K562 (cell line): Measurements from ENCODE around the gene FARP2. TPM values are rescaled to one million over a fixed set of nuclear protein-coding genes. Genes with fewer than 3 reads are reported as not detected.

ENCODE experiments used
- ATAC-seq: fragments of 200-7000 bp; cut with Tn5 transposase; 3 replicates; pipeline ENCODE4 v1.9.1; 2020; ENCODE audit warnings: moderate library complexity
- BruUV-seq: library from RNA; stranded (reverse); fragments of 400-500 nt; replicated peaks from 2 replicates; lab custom pipeline; 2021; lab: Mats Ljungman, UMichigan
- CTCF ChIA-PET: fragments of 300-600 bp; formaldehyde crosslinking; extraction: SDS; loops from one replicate; lab custom pipeline; 2021; ENCODE audit warnings: low intra/inter-chr PET ratio; lab: Yijun Ruan, JAX
- POLR2A ChIA-PET: fragments of 300-600, 350-650 bp; sonication (Branson Sonifier 250); formaldehyde crosslinking; extraction: SDS; loops from one replicate; lab custom pipeline; 2021; ENCODE audit warnings: antibody characterized with exemption, inconsistent platforms; lab: Yijun Ruan, JAX
- DNase-seq, 4 experiments: peaks; one replicate each; pipeline versions ENCODE4 v3.0.0 to v3.0.0-alpha.2; 2011 to 2018; ENCODE audit warnings: low spot score in 3 of 4, mixed read lengths in 3 of 4; ENCODE audit errors: extremely low read depth in 1 of 4
- FAIRE-seq: peaks from 2 replicates; lab custom pipeline; 2011; peaks lifted over from hg19 to GRCh38; lab: Jason Lieb, UNC
- H2AFZ ChIP-seq: 2 replicates; pipeline ENCODE4 v1.6.0; 2011; ENCODE audit warnings: low read depth, low read length, control low read depth, inconsistent platforms
- H3K27ac ChIP-seq: fragments of 200-600 bp; 3 replicates; pipeline ENCODE4 v1.8.0; 2011; ENCODE audit warnings: low read depth, mild to moderate bottlenecking, control low read depth, inconsistent platforms, low read length, moderate library complexity, mixed read lengths; ENCODE audit errors: extremely low read depth
- H3K27me3 ChIP-seq, 2 experiments: fragments of 300-600 bp in 1 of 2; 2 replicates in 1 of 2; 3 replicates in 1 of 2; pipeline versions ENCODE4 v1.6.0 to v1.8.0; 2011; ENCODE audit warnings: inconsistent platforms in 2 of 2, low read length in 2 of 2, mild to moderate bottlenecking in 1 of 2, mixed read lengths in 1 of 2, moderate library complexity in 1 of 2; ENCODE audit not compliant: control insufficient read depth in 2 of 2, insufficient read depth in 2 of 2
- H3K36me3 ChIP-seq: fragments of 300-600 bp; 3 replicates; pipeline ENCODE4 v1.8.0; 2011; ENCODE audit warnings: mild to moderate bottlenecking, low read length, inconsistent platforms; ENCODE audit not compliant: control insufficient read depth, insufficient read depth
- H3K4me1 ChIP-seq, 2 experiments: fragments of 200-600 bp in 1 of 2; replicated peaks in 1 of 2; 2 replicates in 1 of 2; 3 replicates in 1 of 2; pipeline versions ENCODE4 v1.5.1 to v1.8.0; 2011; ENCODE audit warnings: inconsistent platforms in 2 of 2, low read length in 2 of 2, mild to moderate bottlenecking in 1 of 2, mixed read lengths in 1 of 2, moderate library complexity in 1 of 2; ENCODE audit not compliant: control insufficient read depth in 2 of 2, insufficient read depth in 2 of 2
- H3K4me2 ChIP-seq: 2 replicates; pipeline ENCODE4 v1.6.1; 2011; ENCODE audit warnings: low read length, control low read depth, inconsistent platforms, mixed read lengths; ENCODE audit not compliant: insufficient read depth
- H3K4me3 ChIP-seq: fragments of 200-600 bp; sonication (generic), shearing (Covaris generic); 2 replicates; pipeline ENCODE4 v1.5.1; 2016; ENCODE audit warnings: control low read depth, inconsistent platforms
- H3K79me2 ChIP-seq: fragments of 200-600 bp; 3 replicates; pipeline ENCODE4 v1.8.0; 2011; ENCODE audit warnings: low read length, inconsistent platforms; ENCODE audit not compliant: control insufficient read depth, insufficient read depth
- H3K9ac ChIP-seq, 2 experiments: 2 replicates each; pipeline versions ENCODE4 v1.6.0 to v1.6.1; 2011; ENCODE audit warnings: low read depth in 2 of 2, low read length in 2 of 2, control low read depth in 1 of 2, inconsistent platforms in 1 of 2, mild to moderate bottlenecking in 1 of 2, mixed read lengths in 1 of 2; ENCODE audit not compliant: insufficient read depth in 1 of 2
- H3K9me1 ChIP-seq: one replicate; pipeline ENCODE4 v1.6.0; 2011; ENCODE audit warnings: inconsistent platforms, mild to moderate bottlenecking, low read length, moderate library complexity; ENCODE audit not compliant: control insufficient read depth, insufficient read depth
- H3K9me3 ChIP-seq: replicated peaks from 2 replicates; pipeline ENCODE4 v1.5.1; 2011; ENCODE audit warnings: low read depth, low read length, inconsistent platforms; ENCODE audit not compliant: control insufficient read depth, insufficient read depth
- H4K20me1 ChIP-seq: replicated peaks from 2 replicates; pipeline ENCODE4 v1.6.1; 2011; ENCODE audit warnings: low read length, inconsistent platforms, mixed read lengths; ENCODE audit not compliant: control insufficient read depth, insufficient read depth
- AFF4 ChIP-seq: sonication (generic); formaldehyde crosslinking; IDR thresholded peaks from 2 replicates; pipeline ENCODE4 v1.8.0; 2023; ENCODE audit warnings: mild to moderate bottlenecking, missing genetic modification reagents
- BDP1 ChIP-seq: IDR thresholded peaks from 3 replicates; pipeline ENCODE4 v1.6.1; 2011; ENCODE audit not compliant: insufficient read length, insufficient read depth
- MAFG ChIP-seq: fragments of 450-650 bp; conservative IDR thresholded peaks from 2 replicates; pipeline ENCODE4 v1.6.1; 2016; ENCODE audit warnings: missing genetic modification characterization, missing compliant biosample characterization
- SAFB ChIP-seq: fragments of 200-400 bp; formaldehyde crosslinking; IDR thresholded peaks from 2 replicates; pipeline ENCODE4 v1.6.1; 2017; ENCODE audit warnings: low read depth, low read length, borderline replicate concordance
- ZNF311 ChIP-seq: fragments of 250-450 bp; sonication (Bioruptor Pico); IDR thresholded peaks from 2 replicates; pipeline ENCODE4 v1.4.0; 2020; ENCODE audit warnings: mild to moderate bottlenecking, moderate library complexity
- WGBS: fragments of 100-300 bp; shearing (Covaris generic); methylation state at CpG from one replicate; pipeline ENCODE4 v1.1.6; 2016; ENCODE audit warnings: low coverage, mixed read lengths; ENCODE audit not compliant: insufficient coverage; ENCODE audit errors: missing lambda C conversion rate; 5-methylcytosine and 5-hydroxymethylcytosine counted together
- in situ Hi-C: fragments of 300-500 bp; cut with MboI; formaldehyde crosslinking; loops from 4 replicates; pipeline ENCODE4 v1.15.0; 2018; ENCODE audit warnings: inconsistent platforms, mixed read lengths
- intact Hi-C: fragments of 100-400 bp; cut with micrococcal nuclease; formaldehyde crosslinking; loops from 2 replicates; pipeline ENCODE4 v1.14.2; 2022
- polyA plus RNA-seq, 8 experiments: library from polyadenylated mRNA; depleted of rRNA in 4 of 8; stranded (reverse) in 5 of 8; unstranded in 3 of 8; fragments of >200 nt; fragmentation: Nextera tagmentation in 2 of 8; fragmentation: Illumina TruSeq in 1 of 8; extraction: Ambion mirVana in 2 of 8; extraction: Trizol in 1 of 8; gene quantifications; 2 replicates each; pipeline versions ENCODE4 v1.2.1 to v1.2.3, GENCODE V29; 2011 to 2014; ENCODE audit warnings: inconsistent platforms in 1 of 8, missing spikeins in 1 of 8
- total RNA-seq, 7 experiments: library from RNA; depleted of rRNA in 6 of 7; stranded (reverse); fragments of >200 nt in 6 of 7; fragmentation: Illumina TruSeq in 2 of 7; extraction: Trizol in 2 of 7; gene quantifications; 2 replicates each; pipeline versions ENCODE4 v1.2.1 to v1.2.3, GENCODE V29; 2011 to 2021; ENCODE audit warnings: low replicate concordance in 1 of 7
- TF ChIP-seq, protein P1 (sequence below): IDR thresholded peaks from 2 replicates; pipeline ENCODE4 v1.6.1; 2012; ENCODE audit warnings: low read depth, low read length, improper control_type of control experiment, borderline replicate concordance

FARP2 gene
- total and polyA plus RNA-seq, 9 of the 15 experiments (the other 6 are each of a cell fraction or from before 2014, with no cell fraction given): 4.1 to 38.1 (median 21.1) TPM

DNA sequence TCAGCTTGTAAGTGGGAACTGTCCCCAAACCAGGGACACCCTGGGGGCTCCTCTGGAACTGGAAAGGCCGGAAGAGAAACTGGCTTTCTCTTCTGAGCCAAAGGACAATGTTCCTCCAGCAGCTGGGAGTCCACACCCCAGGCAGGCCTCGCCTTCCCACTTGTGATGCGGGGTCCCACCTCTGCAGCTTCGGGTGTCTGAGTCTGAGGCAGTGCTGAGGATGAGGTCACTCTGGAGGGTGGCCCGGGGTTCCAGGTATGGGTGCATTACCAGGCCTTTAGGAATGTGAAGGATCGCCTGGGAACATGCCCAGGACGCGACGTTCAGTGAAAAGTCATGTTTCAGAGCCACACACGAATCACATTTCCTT is 184.3 kb downstream of the FARP2 start:
- in situ Hi-C loops: no loop called here
- intact Hi-C loops: loop anchor here (2.0 kb wide), 1 partner anchor 32 kb away; the partner anchor contains the start of gene STK25
- ATAC-seq: no peak
- H3K4me1 ChIP-seq: peaks cover 19 to 43% of the 10 kb centered on the region in 2 experiments
- H3K9ac ChIP-seq: peak overlapping the region; percentile 53 to 91
- no peaks in the 10 kb centered on the region for H3K79me2 ChIP-seq
- no peaks in the 10 kb centered on the region; a peak in 1 of 5 replicates for H3K27me3 ChIP-seq
- peak overlapping the region; percentile 52 for H3K4me3 ChIP-seq
- 12% methylated on average over 8 of the region's 10 CpGs for WGBS
- peak overlapping the region; percentile 93 for H2AFZ ChIP-seq
- no TSS peak for BruUV-seq
- H3K4me2 ChIP-seq: peak overlapping the region; percentile 76
- CTCF ChIA-PET: no interaction called here
- no peaks in the 10 kb centered on the region for H3K9me1 ChIP-seq
- peak overlapping the region; percentile 16; the same call in 1 of the 3 replicates for H3K27ac ChIP-seq
- POLR2A ChIA-PET: interaction anchor here (0.9 kb wide), 1 partner anchor 10 kb away, joined by 3 read pairs; no protein-coding TSS in a partner anchor
- FAIRE-seq: peak; percentile 55
- no peaks in the 10 kb centered on the region for H3K9me3 ChIP-seq
- H4K20me1 ChIP-seq: no peaks in the 10 kb centered on the region
- no peaks in the 10 kb centered on the region for H3K36me3 ChIP-seq
- TF ChIP-seq BDP1: no peak
- TF ChIP-seq, protein P1, sequence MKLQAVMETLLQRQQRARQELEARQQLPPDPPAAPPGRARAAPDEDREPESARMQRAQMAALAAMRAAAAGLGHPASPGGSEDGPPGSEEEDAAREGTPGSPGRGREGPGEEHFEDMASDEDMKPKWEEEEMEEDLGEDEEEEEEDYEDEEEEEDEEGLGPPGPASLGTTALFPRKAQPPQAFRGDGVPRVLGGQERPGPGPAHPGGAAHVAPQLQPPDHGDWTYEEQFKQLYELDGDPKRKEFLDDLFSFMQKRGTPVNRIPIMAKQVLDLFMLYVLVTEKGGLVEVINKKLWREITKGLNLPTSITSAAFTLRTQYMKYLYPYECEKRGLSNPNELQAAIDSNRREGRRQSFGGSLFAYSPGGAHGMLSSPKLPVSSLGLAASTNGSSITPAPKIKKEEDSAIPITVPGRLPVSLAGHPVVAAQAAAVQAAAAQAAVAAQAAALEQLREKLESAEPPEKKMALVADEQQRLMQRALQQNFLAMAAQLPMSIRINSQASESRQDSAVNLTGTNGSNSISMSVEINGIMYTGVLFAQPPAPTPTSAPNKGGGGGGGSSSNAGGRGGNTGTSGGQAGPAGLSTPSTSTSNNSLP: no peak
- TF ChIP-seq AFF4: 0 out of 2 replicates have a peak, but pooled peaks have one; percentile 24
- TF ChIP-seq SAFB: 0 out of 2 replicates have a peak, but pooled peaks have one; percentile 3
- no peak for TF ChIP-seq ZNF311 (CRISPR knock-in tag)
- TF ChIP-seq MAFG (tag): no peak
- TF ChIP-seq, all 486 proteins: peak for 2
- no peak for DNase-seq
